Transverse colon (tissue), 4 donors: Measurements from ENCODE around the gene FAM174A. TPM values are rescaled to one million over a fixed set of nuclear protein-coding genes. Genes with fewer than 3 reads are reported as not detected.

Experiments used
- DNase-seq: peaks from one replicate; pipeline ENCODE4 v3.0.0-alpha.2; 2019
- H3K27ac ChIP-seq, 4 donors: fragments of 200-600 bp; sonication (generic); 2 replicates each; pipeline ENCODE4 v1.5.1; 2016 to 2018; ENCODE audit warnings: inconsistent platforms in 4 of 4
- H3K27me3 ChIP-seq: fragments of 200-600 bp; sonication (generic); 2 replicates; pipeline ENCODE4 v1.5.1; 2017; ENCODE audit warnings: inconsistent platforms
- H3K36me3 ChIP-seq, 4 donors: fragments of 200-600 bp; sonication (generic); 2 replicates each; pipeline ENCODE4 v1.5.1; 2017 to 2019; ENCODE audit warnings: inconsistent platforms in 4 of 4
- H3K4me1 ChIP-seq, 4 donors: fragments of 200-600 bp; sonication (generic); 2 replicates each; pipeline ENCODE4 v1.5.1; 2017 to 2020; ENCODE audit warnings: inconsistent platforms in 4 of 4
- H3K4me3 ChIP-seq, 4 donors: fragments of 200-600 bp; sonication (generic); 1 replicate in 1 of 4; 2 replicates in 3 of 4; pipeline versions ENCODE4 v1.5.1 to v1.6.1; 2017 to 2019; ENCODE audit warnings: inconsistent platforms in 4 of 4
- H3K9me3 ChIP-seq, 2 donors: fragments of 200-600 bp; sonication (generic); 2 replicates each; pipeline ENCODE4 v1.5.1; 2017 to 2019; ENCODE audit warnings: inconsistent platforms in 2 of 2
- EP300 ChIP-seq: sonication (generic); formaldehyde crosslinking; IDR thresholded peaks from one replicate; pipeline ENCODE4 v1.6.1; 2017; ENCODE audit warnings: antibody characterized with exemption, low read depth
- POLR2A ChIP-seq: fragments of 450-650 bp; IDR thresholded peaks from one replicate; pipeline ENCODE4 v1.6.1; 2016; ENCODE audit warnings: antibody characterized with exemption, mild to moderate bottlenecking, moderate library complexity
- POLR2AphosphoS5 ChIP-seq, 3 donors: sonication (generic); formaldehyde crosslinking; IDR thresholded peaks; one replicate each; pipeline ENCODE4 v1.6.1; 2016; ENCODE audit warnings: antibody characterized with exemption in 3 of 3
- WGBS, 2 donors: methylation state at CpG; one replicate each; pipeline ENCODE4 v1.1.5; 2018; ENCODE audit warnings: low coverage in 1 of 2; 5-methylcytosine and 5-hydroxymethylcytosine counted together
- in situ Hi-C, 4 donors: fragments of 200-750 bp; cut with MboI; loops; one replicate each; pipeline versions ENCODE4 v1.15.0 to v1.15.1; 2017; ENCODE audit warnings: low sequenced_read_pairs in 3 of 4, low pct_ligation_motif_present in 1 of 4, low pct_unique_long_range_greater_than_20kb in 1 of 4
- intact Hi-C: fragments of 100-400 bp; cut with DNase I; formaldehyde crosslinking; loops from one replicate; pipeline ENCODE4 v1.15.1; 2023; ENCODE audit warnings: low total_unique reads
- total RNA-seq, 4 donors: library from RNA; depleted of rRNA; stranded (reverse); fragments of >200 nt; gene quantifications; one replicate each; pipeline ENCODE4 v1.1.0, GENCODE V29; 2016
- TF ChIP-seq, protein P1 (sequence below), 5 experiments: fragments of 200-600 bp in 3 of 5; fragments of 450-650 bp in 2 of 5; sonication (generic) in 3 of 5; IDR thresholded peaks; 1 replicate in 2 of 5; 2 replicates in 3 of 5; pipeline ENCODE4 v1.5.1; 2016 to 2017; ENCODE audit warnings: antibody characterized with exemption in 5 of 5, inconsistent platforms in 3 of 5, mild to moderate bottlenecking in 2 of 5, moderate library complexity in 1 of 5

The FAM174A gene
- total RNA-seq, 4 donors from 2014 or later: 9.0 to 94.6 (median 28.0) TPM

GRCh38 chr5:100553209-100553608 is 18.0 kb downstream of the FAM174A start:
- no peak overlapping the region for H3K4me3 ChIP-seq
- no peak overlapping the region for H3K27ac ChIP-seq
- H3K36me3 ChIP-seq: no peaks in the 10 kb centered on the region
- no peaks in the 10 kb centered on the region for H3K9me3 ChIP-seq
- TF ChIP-seq, protein P1, sequence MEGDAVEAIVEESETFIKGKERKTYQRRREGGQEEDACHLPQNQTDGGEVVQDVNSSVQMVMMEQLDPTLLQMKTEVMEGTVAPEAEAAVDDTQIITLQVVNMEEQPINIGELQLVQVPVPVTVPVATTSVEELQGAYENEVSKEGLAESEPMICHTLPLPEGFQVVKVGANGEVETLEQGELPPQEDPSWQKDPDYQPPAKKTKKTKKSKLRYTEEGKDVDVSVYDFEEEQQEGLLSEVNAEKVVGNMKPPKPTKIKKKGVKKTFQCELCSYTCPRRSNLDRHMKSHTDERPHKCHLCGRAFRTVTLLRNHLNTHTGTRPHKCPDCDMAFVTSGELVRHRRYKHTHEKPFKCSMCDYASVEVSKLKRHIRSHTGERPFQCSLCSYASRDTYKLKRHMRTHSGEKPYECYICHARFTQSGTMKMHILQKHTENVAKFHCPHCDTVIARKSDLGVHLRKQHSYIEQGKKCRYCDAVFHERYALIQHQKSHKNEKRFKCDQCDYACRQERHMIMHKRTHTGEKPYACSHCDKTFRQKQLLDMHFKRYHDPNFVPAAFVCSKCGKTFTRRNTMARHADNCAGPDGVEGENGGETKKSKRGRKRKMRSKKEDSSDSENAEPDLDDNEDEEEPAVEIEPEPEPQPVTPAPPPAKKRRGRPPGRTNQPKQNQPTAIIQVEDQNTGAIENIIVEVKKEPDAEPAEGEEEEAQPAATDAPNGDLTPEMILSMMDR (IDR thresholded peaks at IDR 0.05): no peak
- TF ChIP-seq POLR2AphosphoS5 (IDR thresholded peaks at IDR 0.05) (no peak), EP300 (no peak), POLR2A (no peak)
- in situ Hi-C loops (no loop called here), intact Hi-C loops (no loop called here)
- H3K27me3 ChIP-seq: no peaks in the 10 kb centered on the region
- H3K4me1 ChIP-seq: peaks cover 0 to 3% (median 0%) of the 10 kb centered on the region in 4 donors
- no peak for DNase-seq

DNA sequence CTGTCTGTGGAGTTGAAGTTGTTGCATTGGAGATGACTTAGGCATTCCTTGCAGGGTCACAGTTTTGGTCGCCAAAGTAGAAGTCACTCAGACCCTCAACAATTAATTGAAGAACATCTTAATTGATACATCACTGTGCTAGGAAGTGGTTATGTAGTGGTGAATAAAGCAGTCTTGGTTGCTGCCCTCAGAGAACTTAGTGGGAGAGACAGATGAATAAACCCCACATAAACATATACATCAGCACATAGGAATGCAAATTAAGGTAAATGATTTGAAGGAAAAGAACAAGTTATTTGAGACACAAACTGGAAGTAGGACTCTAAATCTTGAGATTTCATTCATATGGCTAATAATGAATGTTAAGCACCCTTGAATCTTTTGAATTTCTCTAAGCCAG is 25.7 kb downstream of the FAM174A start:
- no peak overlapping the region for H3K4me3 ChIP-seq
- 100% methylated on average over 1 of the region's 1 CpG for WGBS, 2 donors
- in situ Hi-C loops: no loop called here
- H3K27me3 ChIP-seq: no peaks in the 10 kb centered on the region
- H3K4me1 ChIP-seq: no peaks in the 10 kb centered on the region
- no peak for DNase-seq
- peaks cover 0 to 17% (median 0%) of the 10 kb centered on the region in 4 donors for H3K36me3 ChIP-seq
- no peak overlapping the region for H3K27ac ChIP-seq
- intact Hi-C loops: no loop called here
- TF ChIP-seq POLR2A (no peak), EP300 (no peak), POLR2AphosphoS5 (IDR thresholded peaks at IDR 0.05) (no peak)
- TF ChIP-seq, protein P1 (IDR thresholded peaks at IDR 0.05): no peak
- H3K9me3 ChIP-seq: no peaks in the 10 kb centered on the region

- H3K27me3 ChIP-seq: no peaks in the 10 kb centered on the region
- H3K4me3 ChIP-seq: no peak overlapping the region
- no peak overlapping the region for H3K27ac ChIP-seq
- in situ Hi-C loops: no loop called here
- intact Hi-C loops: no loop called here
- TF ChIP-seq EP300 (no peak), POLR2A (no peak), POLR2AphosphoS5 (IDR thresholded peaks at IDR 0.05) (no peak)
- TF ChIP-seq, protein P1 (IDR thresholded peaks at IDR 0.05): no peak
- H3K9me3 ChIP-seq: no peaks in the 10 kb centered on the region
- no peaks in the 10 kb centered on the region for H3K4me1 ChIP-seq
- no peak for DNase-seq
- H3K36me3 ChIP-seq: peaks cover 0 to 17% (median 2%) of the 10 kb centered on the region in 4 donors
These were observed 27.6 kb downstream of the FAM174A start for GRCh38 chr5:100562821-100563220.

- Histone ChIP-seq H3K36me3 (peaks cover 0 to 21% (median 3%) of the 10 kb centered on the region in 4 donors), H3K27ac (no peak overlapping the region), H3K27me3 (no peaks in the 10 kb centered on the region), H3K4me3 (no peak overlapping the region), H3K4me1 (no peaks in the 10 kb centered on the region), H3K9me3 (no peaks in the 10 kb centered on the region)
- DNase-seq: no peak
- TF ChIP-seq, protein P1 (IDR thresholded peaks at IDR 0.05): no peak
- TF ChIP-seq POLR2A: no peak
- WGBS, 2 donors: 75 to 80% methylated on average over 4 of the region's 4 CpGs
- in situ Hi-C loops: no loop called here
- intact Hi-C loops: no loop called here
These were observed 31.4 kb downstream of the FAM174A start for GRCh38 chr5:100566382-100567141.
